Measurements from ENCODE around the gene TMEM255B.
"Not testable (repeated sequence)": the region's sequence is repeated elsewhere in the genome, so short reads cannot be mapped to it uniquely, and the experiment has no call there.

Gene TMEM255B

GRCh38 chr13:113735194-113735593 lies 23.8 kb upstream of the TMEM255B start:
- no peak for DNase-seq

GRCh38 chr13:113735750-113736149 lies 23.3 kb upstream of the TMEM255B start:
- DNase-seq, result no peak

DNA sequence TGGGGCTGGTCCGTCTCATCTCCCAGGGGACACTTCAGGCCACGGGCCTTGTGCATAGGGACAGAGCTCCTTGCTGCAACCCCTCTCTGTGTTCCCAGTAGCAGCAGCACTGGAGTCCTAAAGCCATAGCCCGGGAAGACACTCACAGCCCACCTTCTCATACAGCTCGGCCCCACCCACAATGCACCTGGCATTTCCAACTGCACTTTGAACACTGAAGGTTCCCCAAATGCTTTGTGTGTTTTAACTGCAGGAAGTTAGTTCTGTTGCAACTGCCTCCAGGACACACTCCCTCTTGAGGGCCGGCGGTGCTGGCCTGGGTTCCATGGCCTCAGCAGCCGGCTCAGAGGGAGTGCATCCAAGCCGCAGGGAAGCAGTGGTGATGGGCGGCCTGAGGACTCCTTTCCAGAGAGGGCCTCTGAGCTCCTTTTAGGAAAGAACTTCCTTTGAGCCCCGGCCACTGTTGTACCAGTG lies 22.7 kb upstream of the TMEM255B start:
- no peak for DNase-seq

DNA sequence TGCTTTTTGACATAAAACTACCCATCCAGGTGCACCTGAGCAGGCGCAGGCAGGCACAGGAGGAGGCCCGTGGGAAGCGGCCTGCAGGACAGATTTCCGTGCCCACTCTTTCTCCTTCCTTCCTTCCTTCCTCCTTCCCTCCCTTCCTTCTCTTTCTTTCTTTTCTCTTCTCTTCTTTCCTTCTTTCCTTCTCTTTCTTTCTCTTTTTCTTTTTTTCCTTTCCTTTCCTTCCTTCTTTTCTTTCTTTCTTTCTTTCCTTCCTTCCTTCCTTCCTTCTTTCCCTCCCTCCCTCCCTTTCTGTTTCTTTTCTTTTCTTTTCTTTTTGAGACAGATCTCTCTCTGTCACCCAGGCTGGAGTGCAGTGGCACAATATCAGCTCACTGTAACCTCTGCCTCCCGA lies 21.2 kb upstream of the TMEM255B start:
- no peak for DNase-seq

GRCh38 chr13:113739527-113740285 lies 19.3 kb upstream of the TMEM255B start:
- DNase-seq, result no peak

DNA sequence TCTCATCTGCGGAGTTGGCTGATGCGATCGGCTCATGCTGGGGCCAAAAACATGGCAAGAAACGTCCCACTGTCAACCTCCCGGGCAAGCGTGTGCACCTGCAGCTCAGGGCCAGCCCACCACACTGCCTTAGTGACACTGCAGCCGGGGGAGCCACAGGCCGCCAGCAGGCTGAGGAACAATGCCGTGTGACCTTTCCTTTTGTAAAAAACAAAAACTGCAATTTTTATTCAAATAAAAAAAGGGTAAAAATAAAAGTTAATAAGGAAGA lies 18.8 kb upstream of the TMEM255B start:
- DNase-seq, result no peak

DNA sequence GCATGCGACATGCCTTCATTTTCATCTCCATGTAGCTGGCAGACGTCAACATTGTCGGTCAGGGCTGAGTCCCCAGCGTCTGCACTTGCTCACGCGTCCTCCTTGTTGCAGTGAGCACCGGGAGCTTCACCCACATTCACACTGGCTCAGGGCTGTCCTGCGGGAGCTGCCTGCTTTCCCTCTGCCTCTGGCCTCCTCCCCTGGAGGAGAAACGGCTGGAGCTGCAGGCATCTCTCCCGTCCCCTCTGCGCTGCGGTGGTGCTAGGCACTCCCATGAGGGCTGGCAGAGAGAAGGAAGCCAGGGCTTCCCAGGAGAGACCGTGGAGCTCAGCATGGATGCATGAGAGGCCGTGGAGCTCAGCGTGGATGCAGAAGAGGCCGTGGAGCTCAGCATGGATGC lies 18.4 kb upstream of the TMEM255B start:
- no peak for DNase-seq

DNA sequence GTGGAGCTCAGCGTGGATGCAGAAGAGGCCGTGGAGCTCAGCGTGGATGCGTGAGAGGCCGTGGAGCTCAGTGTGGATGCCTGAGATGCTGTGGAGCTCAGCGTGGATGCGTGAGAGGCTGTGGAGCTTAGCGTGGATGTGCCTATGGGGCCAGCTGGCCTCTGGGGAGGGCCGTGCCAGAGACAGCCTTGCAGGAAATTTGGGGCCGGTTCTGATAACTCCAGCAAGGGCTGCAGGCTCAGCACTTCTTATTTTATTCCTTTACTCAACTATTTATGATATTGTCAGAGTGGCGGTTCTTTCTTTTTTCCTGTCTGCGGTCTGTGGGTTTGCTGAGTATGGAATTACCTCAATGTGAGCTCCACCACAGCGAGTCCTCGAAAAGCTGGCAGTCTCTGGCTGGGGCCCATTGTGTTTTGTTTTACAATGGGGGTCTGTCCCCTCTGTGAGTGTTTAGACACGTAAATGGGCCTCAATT lies 17.8 kb upstream of the TMEM255B start:
- DNase-seq, result no peak

- DNase-seq, result no peak
Measured at GRCh38 chr13:113742000-113742441, 17.0 kb upstream of the TMEM255B start.

GRCh38 chr13:113742445-113743120 lies 16.4 kb upstream of the TMEM255B start:
- DNase-seq, result no peak

DNA sequence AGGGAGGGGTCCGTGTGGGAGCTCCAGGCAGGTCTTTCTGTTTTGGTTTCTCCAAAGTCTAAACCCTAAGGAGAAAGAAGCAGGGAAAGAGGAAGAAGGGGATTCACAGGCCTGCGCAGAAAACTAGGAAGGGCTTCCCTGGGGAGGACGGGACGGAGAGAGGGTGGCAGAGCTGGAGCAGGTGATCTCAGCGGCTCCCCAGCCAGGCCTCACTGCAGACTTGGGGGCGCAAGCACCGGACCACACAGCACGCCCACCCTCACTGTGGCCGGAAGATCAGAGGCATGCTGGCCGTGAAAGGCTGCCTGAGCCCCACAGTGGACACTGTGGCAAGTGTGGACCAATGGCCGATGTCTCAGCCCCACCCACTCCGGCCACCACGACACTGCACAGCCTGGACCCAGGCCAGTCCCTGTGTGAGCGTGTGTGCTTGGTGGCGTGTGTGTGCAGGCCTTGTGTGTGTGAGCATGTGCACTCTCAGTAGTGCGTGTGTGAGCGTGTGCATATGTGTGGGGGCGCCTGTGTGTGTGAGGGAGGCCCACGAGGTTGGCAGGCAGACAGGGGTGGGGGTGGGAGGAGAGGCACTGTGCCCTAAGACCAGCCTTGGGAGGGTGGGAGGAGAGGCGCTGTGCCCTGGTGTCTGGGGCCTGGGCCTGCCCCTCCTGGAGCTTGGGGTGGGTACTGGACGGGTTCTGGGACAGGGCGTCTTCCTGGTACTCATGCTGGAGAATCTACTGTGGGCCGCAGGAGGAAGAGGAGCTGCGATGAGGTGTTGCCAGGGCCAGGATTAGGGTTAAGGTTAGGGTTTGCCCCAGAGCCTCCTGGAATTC lies 15.4 kb upstream of the TMEM255B start:
- no peak for DNase-seq

- DNase-seq, result no peak
Measured at GRCh38 chr13:113744197-113745000, 14.6 kb upstream of the TMEM255B start.

DNA sequence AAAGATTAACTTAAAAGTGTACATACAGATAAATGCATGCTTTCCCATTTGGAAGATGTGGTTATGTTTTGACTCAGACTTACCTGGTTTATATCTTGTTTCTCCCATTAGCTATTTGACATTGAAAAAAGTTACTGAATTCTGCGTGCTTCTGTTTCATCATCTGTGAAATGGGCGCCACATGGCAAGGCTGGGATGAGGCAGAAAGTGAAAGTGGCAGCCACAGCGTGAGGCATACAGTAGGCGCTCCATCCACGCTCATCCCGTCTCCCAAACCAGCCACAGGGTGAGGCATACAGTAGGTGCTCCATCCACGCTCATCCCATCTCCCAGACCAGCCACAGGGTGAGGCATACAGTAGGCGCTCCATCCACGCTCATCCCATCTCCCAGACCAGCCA lies 14.0 kb upstream of the TMEM255B start:
- DNase-seq, result no peak

DNA sequence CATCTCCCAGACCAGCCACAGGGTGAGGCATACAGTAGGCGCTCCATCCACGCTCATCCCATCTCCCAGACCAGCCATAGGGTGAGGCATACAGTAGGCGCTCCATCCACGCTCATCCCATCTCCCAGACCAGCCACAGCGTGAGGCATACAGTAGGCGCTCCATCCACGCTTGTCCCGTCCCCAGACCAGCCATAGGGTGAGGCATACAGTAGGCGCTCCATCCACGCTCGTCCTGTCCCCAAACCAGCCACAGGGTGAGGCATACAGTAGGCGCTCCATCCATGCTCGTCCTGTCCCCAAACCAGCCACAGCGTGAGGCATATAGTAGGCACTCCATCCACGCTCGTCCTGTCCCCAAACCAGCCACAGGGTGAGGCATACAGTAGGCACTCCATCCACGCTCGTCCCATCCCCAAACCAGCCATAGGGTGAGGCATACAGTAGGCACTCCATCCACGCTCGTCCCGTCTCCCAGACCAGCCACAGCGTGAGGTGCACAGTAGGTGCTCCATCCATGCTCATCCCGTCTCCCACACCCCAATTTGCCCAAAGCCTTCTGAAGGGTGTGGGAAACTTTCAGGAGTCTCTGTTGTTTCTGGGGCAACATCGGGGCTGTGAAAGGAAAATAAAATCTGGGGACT lies 13.4 kb upstream of the TMEM255B start:
- DNase-seq, result not testable (repeated sequence)

GRCh38 chr13:113746143-113746525 lies 12.9 kb upstream of the TMEM255B start:
- no peak for DNase-seq

DNA sequence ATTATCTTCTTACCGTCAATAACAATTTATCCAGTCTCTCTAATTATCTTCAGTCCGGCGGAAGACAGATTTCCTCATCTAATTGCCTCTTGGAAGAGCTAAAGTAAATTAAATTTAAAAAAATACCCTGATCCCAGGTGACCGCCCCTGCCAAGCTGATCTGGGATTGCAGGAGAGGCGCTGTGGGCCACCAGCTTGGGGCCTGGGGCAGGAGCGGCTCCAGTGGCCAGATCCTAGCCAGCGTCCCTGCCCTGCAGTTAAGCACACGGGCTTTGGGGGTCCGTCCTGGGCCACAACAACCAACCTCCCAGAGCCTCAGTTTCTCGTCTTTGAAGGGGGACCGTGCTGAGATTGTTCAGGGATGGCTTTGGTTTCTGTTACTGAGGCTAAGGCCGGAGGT lies 12.4 kb upstream of the TMEM255B start:
- DNase-seq, result no peak

DNA sequence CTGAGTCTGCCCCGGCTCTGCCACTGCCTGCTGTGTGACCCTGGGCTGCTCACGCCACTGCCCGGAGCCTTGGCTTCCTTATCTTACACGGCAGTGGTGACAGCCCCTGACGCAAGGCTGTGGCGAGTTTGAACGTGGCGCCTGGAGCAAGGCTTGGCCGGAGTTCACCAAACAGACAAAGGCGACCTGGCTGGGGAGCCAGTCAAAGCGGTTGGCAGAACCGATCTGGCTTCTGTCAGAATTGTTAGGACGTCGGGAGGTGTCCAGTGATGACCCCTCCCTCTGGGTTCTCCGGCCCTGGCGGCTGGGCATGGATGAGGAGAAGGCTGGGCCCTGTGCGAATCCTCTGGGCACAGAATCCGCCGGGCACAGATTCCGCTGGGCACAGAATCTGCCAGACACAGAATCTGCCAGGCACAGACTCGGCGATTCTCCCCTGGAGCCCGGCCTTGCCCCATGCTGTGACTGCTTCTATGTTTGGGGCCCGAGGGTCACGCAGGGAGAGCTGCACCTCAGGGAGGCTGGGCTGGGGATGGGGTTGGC lies 11.7 kb upstream of the TMEM255B start:
- DNase-seq, result no peak

GRCh38 chr13:113748101-113748861 lies 10.7 kb upstream of the TMEM255B start:
- no peak for DNase-seq

DNA sequence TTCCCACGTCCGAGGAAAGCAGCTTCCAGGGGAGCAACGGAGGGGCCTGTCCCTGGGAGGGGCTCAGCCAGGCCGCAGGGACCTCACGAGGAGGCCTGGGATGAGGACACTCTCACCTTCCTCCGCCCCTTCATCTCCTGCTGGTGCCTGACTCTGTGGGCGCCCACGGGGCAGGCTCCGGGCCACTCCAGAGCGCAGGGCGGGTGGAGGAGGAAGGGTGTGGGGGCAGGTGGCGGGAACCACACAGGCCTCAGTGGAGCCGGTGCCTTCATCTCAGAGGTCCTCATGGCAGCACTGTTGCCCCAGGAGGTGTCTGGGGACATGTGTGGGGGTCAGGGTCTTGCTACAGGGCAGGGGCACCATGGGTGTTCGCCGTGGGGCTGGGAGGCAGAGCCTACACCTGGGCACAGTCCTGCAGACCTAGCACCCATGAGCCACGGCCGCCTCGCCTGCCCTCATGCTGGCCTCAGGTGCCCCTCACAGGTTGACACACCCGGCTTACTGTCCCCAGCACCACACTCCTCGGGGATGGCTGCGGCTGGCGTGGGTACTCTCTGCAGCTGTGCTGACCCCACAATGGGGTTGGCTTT lies 10.1 kb upstream of the TMEM255B start:
- DNase-seq, result no peak

DNA sequence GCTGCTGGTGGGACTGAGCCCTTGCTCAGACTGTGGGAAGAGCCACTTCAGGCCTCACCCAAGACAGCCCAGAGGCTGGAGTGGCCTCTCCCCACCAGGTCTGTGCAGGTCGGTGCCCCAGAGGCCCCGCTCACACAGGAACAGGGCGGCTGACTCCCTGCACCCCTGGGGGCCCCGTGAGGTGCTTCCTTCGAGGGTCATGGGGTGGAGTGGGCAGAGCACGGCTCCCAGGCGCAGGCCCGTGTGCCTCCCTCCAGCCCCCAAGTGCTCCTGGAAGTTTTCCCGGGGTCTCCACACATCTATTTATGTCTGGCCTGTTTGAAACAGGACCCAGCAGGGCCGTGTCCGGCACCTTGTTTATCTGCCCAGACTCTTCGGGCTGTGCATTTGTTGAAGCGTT lies 9.5 kb upstream of the TMEM255B start:
- no peak for DNase-seq

DNA sequence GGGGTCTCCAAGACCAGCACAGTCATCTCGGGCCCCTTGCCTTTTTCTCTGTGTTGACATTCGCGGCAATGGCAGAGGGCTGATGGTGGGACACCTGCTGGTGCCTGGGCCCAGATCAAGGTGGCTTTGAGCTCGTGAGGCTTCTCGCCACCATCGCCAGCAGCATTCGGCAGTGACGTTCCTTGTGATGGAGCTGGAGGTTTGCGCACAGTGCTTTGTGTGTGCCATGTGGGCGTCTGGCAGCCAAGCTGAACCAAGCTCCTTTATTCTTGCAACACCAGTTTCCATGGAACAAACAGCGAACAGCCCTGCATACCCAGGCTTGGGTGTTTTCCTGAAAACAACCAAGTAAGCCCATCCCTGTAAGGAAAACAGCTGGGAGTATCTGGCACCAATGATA lies 9.1 kb upstream of the TMEM255B start:
- DNase-seq, result no peak
